GM12873 (cell line): ENCODE results near the gene TSPAN8.

Experiments used
- CTCF ChIP-seq: IDR thresholded peaks from 2 replicates; pipeline ENCODE4 v1.5.1; 2012; ENCODE audit warnings: low read depth, mild to moderate bottlenecking, moderate library complexity, low read length, control low read depth; ENCODE audit not compliant: insufficient read depth; ENCODE audit errors: missing control alignments

TSPAN8 gene

GRCh38 chr12:71155225-71155624 lies 2.6 kb downstream of the TSPAN8 start:
- no peak for TF ChIP-seq CTCF

GRCh38 chr12:71152851-71153250 lies 4.9 kb downstream of the TSPAN8 start:
- no peak for TF ChIP-seq CTCF

- TF ChIP-seq CTCF, result no peak
Measured at GRCh38 chr12:71144682-71145081, 13.1 kb downstream of the TSPAN8 start.

GRCh38 chr12:71142956-71143355 lies 14.8 kb downstream of the TSPAN8 start:
- TF ChIP-seq CTCF, result no peak

- TF ChIP-seq CTCF, result no peak
Measured at GRCh38 chr12:71142016-71142415, 15.8 kb downstream of the TSPAN8 start.

- TF ChIP-seq CTCF, result no peak
Measured at GRCh38 chr12:71141378-71141926, 16.3 kb downstream of the TSPAN8 start.

GRCh38 chr12:71139153-71139735 lies 18.6 kb downstream of the TSPAN8 start:
- no peak for TF ChIP-seq CTCF

GRCh38 chr12:71138011-71138410 lies 19.8 kb downstream of the TSPAN8 start:
- no peak for TF ChIP-seq CTCF
